ENCODE data around the gene CRYAB.

The CRYAB gene

DNA sequence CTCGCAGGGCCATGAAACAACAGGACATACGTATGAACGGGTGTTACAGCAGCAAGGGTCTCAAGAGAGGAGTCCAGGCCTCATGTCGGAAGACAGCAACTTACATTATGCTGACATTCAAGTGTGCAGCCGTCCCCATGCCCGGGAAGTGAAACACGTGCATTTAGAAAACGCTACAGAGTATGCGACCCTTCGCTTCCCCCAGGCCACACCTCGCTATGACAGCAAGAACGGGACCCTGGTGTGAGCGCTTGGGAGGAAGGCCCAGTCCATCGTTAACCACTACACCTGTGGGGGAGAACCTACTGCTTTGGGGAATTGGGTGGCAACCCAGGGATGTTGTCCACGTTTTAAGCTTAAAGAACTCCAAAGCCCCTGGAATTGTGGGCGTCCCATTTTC, 14.4 kb upstream of the CRYAB start:
- H3K4me3 ChIP-seq (replicated peaks; ENCODE audit: insufficient read depth, low read length) = no peak overlapping the region
- no peaks in the 10 kb centered on the region for H3K27me3 ChIP-seq (ENCODE audit: insufficient read depth, poor library complexity, severe bottlenecking)
- no peak for TF ChIP-seq REST (IDR thresholded peaks at IDR 0.05; ENCODE audit: insufficient replicate concordance, low read depth)
- TF ChIP-seq GABPA (IDR thresholded peaks at IDR 0.05; ENCODE audit: low read depth) = no peak
- no peak for TF ChIP-seq SPI1 (IDR thresholded peaks at IDR 0.05; ENCODE audit: borderline replicate concordance, low read depth)
- TF ChIP-seq CTCF (IDR thresholded peaks at IDR 0.05; ENCODE audit: insufficient read depth, low read length) = no peak
- no peak for TF ChIP-seq POLR2AphosphoS5 (IDR thresholded peaks at IDR 0.05; ENCODE audit: low read depth)
- H3K27ac ChIP-seq (replicated peaks) = peak overlapping the region; percentile 70
- DNase-seq (ENCODE audit: low read depth in 1 of 2, low spot score in 1 of 2) = no peak

DNA sequence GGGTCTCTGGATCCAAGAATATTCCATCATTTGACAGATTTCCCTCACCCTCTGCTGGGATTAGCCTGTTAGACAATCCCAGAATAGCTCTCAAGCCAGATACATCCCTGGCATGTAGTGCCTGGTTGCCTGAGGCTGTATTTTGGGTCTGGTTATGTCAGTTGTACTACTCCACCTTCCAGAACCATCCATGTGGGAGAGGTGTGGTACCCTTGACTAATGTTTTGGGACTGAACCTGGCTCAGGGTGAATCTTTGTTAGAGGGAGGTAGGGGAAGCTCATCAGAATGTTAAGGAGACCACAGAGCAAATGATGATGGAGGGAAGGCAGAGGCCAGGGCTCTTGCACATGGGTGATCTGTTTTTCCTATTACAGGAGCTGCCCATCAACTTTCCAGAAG, 12.4 kb upstream of the CRYAB start:
- DNase-seq (ENCODE audit: low read depth in 1 of 2, low spot score in 1 of 2) = no peak
- H3K4me3 ChIP-seq (replicated peaks; ENCODE audit: insufficient read depth, low read length) = no peak overlapping the region
- TF ChIP-seq REST (IDR thresholded peaks at IDR 0.05; ENCODE audit: insufficient replicate concordance, low read depth) (no peak), CTCF (IDR thresholded peaks at IDR 0.05; ENCODE audit: insufficient read depth, low read length) (no peak), POLR2AphosphoS5 (IDR thresholded peaks at IDR 0.05; ENCODE audit: low read depth) (no peak), GABPA (IDR thresholded peaks at IDR 0.05; ENCODE audit: low read depth) (no peak), SPI1 (IDR thresholded peaks at IDR 0.05; ENCODE audit: borderline replicate concordance, low read depth) (no peak)
- H3K27ac ChIP-seq (replicated peaks) = no peak overlapping the region
- H3K27me3 ChIP-seq (ENCODE audit: insufficient read depth, poor library complexity, severe bottlenecking) = no peaks in the 10 kb centered on the region

- Histone ChIP-seq H3K4me3 (replicated peaks; ENCODE audit: insufficient read depth, low read length) (no peak overlapping the region), H3K27me3 (ENCODE audit: insufficient read depth, poor library complexity, severe bottlenecking) (no peaks in the 10 kb centered on the region), H3K27ac (replicated peaks) (no peak overlapping the region)
- TF ChIP-seq SPI1 (IDR thresholded peaks at IDR 0.05; ENCODE audit: borderline replicate concordance, low read depth) (no peak), REST (IDR thresholded peaks at IDR 0.05; ENCODE audit: insufficient replicate concordance, low read depth) (no peak), CTCF (IDR thresholded peaks at IDR 0.05; ENCODE audit: insufficient read depth, low read length) (no peak), GABPA (IDR thresholded peaks at IDR 0.05; ENCODE audit: low read depth) (no peak), POLR2AphosphoS5 (IDR thresholded peaks at IDR 0.05; ENCODE audit: low read depth) (no peak)
- DNase-seq (ENCODE audit: low read depth in 1 of 2, low spot score in 1 of 2) = no peak
Measured at GRCh38 chr11:111923351-111923788, 11.8 kb upstream of the CRYAB start.
